Endodermal cell (in vitro differentiated cells): ENCODE measurements around the gene ZNF100. TPM values are rescaled to one million over a fixed set of nuclear protein-coding genes. Genes with fewer than 3 reads are reported as not detected.
"Not testable (repeated sequence)": the region's sequence is repeated elsewhere in the genome, so short reads cannot be mapped to it uniquely, and the experiment has no call there.

Source experiments
- DNase-seq: peaks from one replicate; pipeline ENCODE4 v3.0.0-alpha.2; 2017
- H3K27ac ChIP-seq: 2 replicates; pipeline ENCODE4 v1.5.1; 2013; ENCODE audit warnings: mild to moderate bottlenecking, low read depth, low read length, moderate library complexity
- H3K27me3 ChIP-seq: 2 replicates; pipeline ENCODE4 v1.6.1; 2013; ENCODE audit warnings: mild to moderate bottlenecking, low read length, moderate library complexity; ENCODE audit not compliant: insufficient read depth, control insufficient read depth, poor library complexity, severe bottlenecking
- H3K36me3 ChIP-seq: 2 replicates; pipeline ENCODE4 v1.7.0; 2013; ENCODE audit warnings: mild to moderate bottlenecking, low read length, moderate library complexity; ENCODE audit not compliant: control insufficient read depth, insufficient read depth
- H3K4me1 ChIP-seq: one replicate; pipeline ENCODE4 v1.7.0; 2013; ENCODE audit warnings: low read length; ENCODE audit not compliant: control insufficient read depth, insufficient read depth
- H3K4me3 ChIP-seq: 2 replicates; pipeline ENCODE4 v1.5.1; 2013; ENCODE audit warnings: mild to moderate bottlenecking, low read length, moderate library complexity
- H3K9ac ChIP-seq: 2 replicates; pipeline ENCODE4 v1.6.1; 2013; ENCODE audit warnings: mild to moderate bottlenecking, low read length, moderate library complexity; ENCODE audit not compliant: poor library complexity, severe bottlenecking; ENCODE audit errors: extremely low read depth
- H3K9me3 ChIP-seq: 2 replicates; pipeline ENCODE4 v1.6.1; 2013; ENCODE audit warnings: mild to moderate bottlenecking, low read length, moderate library complexity; ENCODE audit not compliant: control insufficient read depth
- H3K27ac Mint-ChIP-seq: 2 replicates; pipeline ENCODE4 v1.8.0; 2020; ENCODE audit warnings: mixed read lengths
- H3K27me3 Mint-ChIP-seq: 2 replicates; pipeline ENCODE4 v1.8.0; 2021; ENCODE audit warnings: mild to moderate bottlenecking, mixed read lengths; ENCODE audit not compliant: insufficient read depth
- H3K36me3 Mint-ChIP-seq: 2 replicates; pipeline ENCODE4 v1.8.0; 2020; ENCODE audit warnings: low read depth, mixed read lengths
- H3K4me1 Mint-ChIP-seq: 2 replicates; pipeline ENCODE4 v1.8.0; 2020; ENCODE audit warnings: mixed read lengths
- H3K4me3 Mint-ChIP-seq: 2 replicates; pipeline ENCODE4 v1.8.0; 2020; ENCODE audit warnings: mild to moderate bottlenecking, moderate library complexity, mixed read lengths
- H3K9me3 Mint-ChIP-seq: 2 replicates; pipeline ENCODE4 v1.8.0; 2020; ENCODE audit warnings: mild to moderate bottlenecking, mixed read lengths
- WGBS, 2 experiments: methylation state at CpG; one replicate each; pipeline versions ENCODE4 v1.1.5 to v1.1.7; 2013; ENCODE audit warnings: missing lambda C conversion rate in 2 of 2, mixed read lengths in 1 of 2; ENCODE audit not compliant: insufficient coverage in 1 of 2, insufficient read length in 1 of 2; 5-methylcytosine and 5-hydroxymethylcytosine counted together
- total RNA-seq, 2 donors: library from RNA; stranded (reverse); fragmentation: NEBNext Ultra II Directional in 1 of 2; extraction: Animal tissue kit (Norgen Biotek cat#: 25700) in 1 of 2; gene quantifications; 2 replicates in 1 of 2; 3 replicates in 1 of 2; pipeline ENCODE4 v1.2.1, GENCODE V29; 2021
- TF ChIP-seq, protein P1 (sequence below): fragments of 200-600 bp; sonication (generic); conservative IDR thresholded peaks from 2 replicates; pipeline ENCODE4 v1.5.0; 2021; ENCODE audit warnings: antibody characterized with exemption, mild to moderate bottlenecking

ZNF100 gene
- total RNA-seq, 2 donors from 2014 or later, result 20.4 to 28.3 TPM

- Mint-ChIP-seq H3K27me3 (no peaks in the 10 kb centered on the region), H3K4me3 (no peak overlapping the region), H3K4me1 (no peaks in the 10 kb centered on the region), H3K27ac (no peak overlapping the region), H3K36me3 (no peaks in the 10 kb centered on the region), H3K9me3 (peaks cover 72% of the 10 kb centered on the region)
- Histone ChIP-seq H3K27ac (no peak overlapping the region), H3K4me3 (no peak overlapping the region), H3K4me1 (no peaks in the 10 kb centered on the region), H3K9me3 (peaks cover 45% of the 10 kb centered on the region), H3K9ac (no peak overlapping the region), H3K36me3 (no peaks in the 10 kb centered on the region), H3K27me3 (no peaks in the 10 kb centered on the region)
- TF ChIP-seq, protein P1, sequence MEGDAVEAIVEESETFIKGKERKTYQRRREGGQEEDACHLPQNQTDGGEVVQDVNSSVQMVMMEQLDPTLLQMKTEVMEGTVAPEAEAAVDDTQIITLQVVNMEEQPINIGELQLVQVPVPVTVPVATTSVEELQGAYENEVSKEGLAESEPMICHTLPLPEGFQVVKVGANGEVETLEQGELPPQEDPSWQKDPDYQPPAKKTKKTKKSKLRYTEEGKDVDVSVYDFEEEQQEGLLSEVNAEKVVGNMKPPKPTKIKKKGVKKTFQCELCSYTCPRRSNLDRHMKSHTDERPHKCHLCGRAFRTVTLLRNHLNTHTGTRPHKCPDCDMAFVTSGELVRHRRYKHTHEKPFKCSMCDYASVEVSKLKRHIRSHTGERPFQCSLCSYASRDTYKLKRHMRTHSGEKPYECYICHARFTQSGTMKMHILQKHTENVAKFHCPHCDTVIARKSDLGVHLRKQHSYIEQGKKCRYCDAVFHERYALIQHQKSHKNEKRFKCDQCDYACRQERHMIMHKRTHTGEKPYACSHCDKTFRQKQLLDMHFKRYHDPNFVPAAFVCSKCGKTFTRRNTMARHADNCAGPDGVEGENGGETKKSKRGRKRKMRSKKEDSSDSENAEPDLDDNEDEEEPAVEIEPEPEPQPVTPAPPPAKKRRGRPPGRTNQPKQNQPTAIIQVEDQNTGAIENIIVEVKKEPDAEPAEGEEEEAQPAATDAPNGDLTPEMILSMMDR, result no peak
- WGBS, 2 experiments, result 84 to 100% methylated on average over 1 to 5 of the region's 5 CpGs
- no peak for DNase-seq
These were observed 22.2 kb upstream of the ZNF100 start for GRCh38 chr19:21789466-21790085.

DNA sequence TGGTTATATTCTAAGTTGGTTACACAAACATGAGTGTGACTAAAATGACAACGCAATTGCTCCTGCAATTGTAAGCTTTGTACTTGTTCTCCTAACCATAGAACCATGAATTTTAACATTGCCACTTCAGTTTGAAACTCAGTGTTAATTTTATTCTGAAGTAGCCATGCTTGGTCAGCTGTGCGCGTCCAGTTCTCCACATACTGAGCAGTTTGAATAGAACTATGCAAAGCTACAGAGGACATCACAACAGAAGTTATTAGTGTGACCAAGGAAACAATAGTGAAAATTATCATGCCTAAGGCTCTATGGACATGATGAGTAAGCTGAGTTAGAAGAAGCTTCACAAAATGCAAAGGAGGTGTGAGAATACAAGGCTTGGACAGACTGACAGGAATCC, 19.6 kb upstream of the ZNF100 start:
- H3K27ac ChIP-seq, result no peak overlapping the region
- TF ChIP-seq, protein P1, result no peak
- H3K4me1 ChIP-seq, result no peaks in the 10 kb centered on the region
- Mint-ChIP-seq H3K9me3 (peaks cover 63% of the 10 kb centered on the region), H3K4me1 (no peaks in the 10 kb centered on the region), H3K27ac (no peak overlapping the region), H3K4me3 (no peak overlapping the region), H3K27me3 (no peaks in the 10 kb centered on the region), H3K36me3 (no peaks in the 10 kb centered on the region)
- no peak overlapping the region for H3K9ac ChIP-seq
- no peaks in the 10 kb centered on the region for H3K27me3 ChIP-seq
- no peak overlapping the region for H3K4me3 ChIP-seq
- no peak for DNase-seq
- peaks cover 39% of the 10 kb centered on the region for H3K9me3 ChIP-seq
- WGBS, 2 experiments, result 85 to 100% methylated on average over 3 of the region's 3 CpGs
- no peaks in the 10 kb centered on the region for H3K36me3 ChIP-seq

DNA sequence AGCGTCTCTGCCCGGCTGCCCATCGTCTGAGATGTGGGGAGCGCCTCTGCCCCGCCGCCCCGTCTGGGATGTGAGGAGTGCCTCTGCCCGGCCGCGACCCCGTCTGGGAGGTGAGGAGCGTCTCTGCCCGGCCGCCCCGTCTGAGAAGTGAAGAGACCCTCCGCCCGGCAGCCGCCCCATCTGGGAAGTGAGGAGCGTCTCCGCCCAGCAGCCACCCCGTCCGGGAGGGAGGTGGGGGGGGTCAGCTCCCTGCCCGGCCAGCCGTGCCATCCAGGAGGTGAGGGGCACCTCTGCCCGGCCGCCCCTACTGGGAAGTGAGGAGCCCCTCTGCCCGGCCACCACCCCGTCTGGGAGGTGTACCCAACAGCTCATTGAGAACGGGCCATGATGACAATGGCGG, 8.4 kb upstream of the ZNF100 start:
- H3K4me3 ChIP-seq, H3K27me3 Mint-ChIP-seq, H3K27ac ChIP-seq, H3K27ac Mint-ChIP-seq, H3K36me3 Mint-ChIP-seq, DNase-seq, H3K9ac ChIP-seq, H3K9me3 ChIP-seq, H3K36me3 ChIP-seq, H3K4me1 ChIP-seq, H3K27me3 ChIP-seq, H3K4me1 Mint-ChIP-seq, H3K4me3 Mint-ChIP-seq: not testable (repeated sequence)
- peaks cover 39% of the 10 kb centered on the region for H3K9me3 Mint-ChIP-seq
- WGBS, 2 experiments, result 93% methylated on average over 22 of the region's 30 CpGs; no CpG with 5 or more reads in 1 of the 2 experiments

- 2 to 8% methylated on average over 12 to 19 of the region's 19 CpGs for WGBS, 2 experiments
- H3K27me3 ChIP-seq, H3K27me3 Mint-ChIP-seq, DNase-seq, H3K9me3 Mint-ChIP-seq, H3K4me1 ChIP-seq, H3K4me1 Mint-ChIP-seq: not testable (repeated sequence)
- Histone ChIP-seq H3K9me3 (peaks cover 18% of the 10 kb centered on the region), H3K27ac (peak overlapping the region; percentile 99), H3K9ac (peak overlapping the region; percentile 99), H3K36me3 (peaks cover 33% of the 10 kb centered on the region), H3K4me3 (peak overlapping the region; percentile 98)
- peak overlapping the region; percentile 96 for H3K4me3 Mint-ChIP-seq
- H3K36me3 Mint-ChIP-seq, result peaks cover 35% of the 10 kb centered on the region
- peak overlapping the region; percentile 99 for H3K27ac Mint-ChIP-seq
These were observed 694 bp downstream of the ZNF100 start for GRCh38 chr19:21766705-21767064.
